GM19239 (cell line): ENCODE results near the gene TNIK.
"Not testable (repeated sequence)": the region's sequence is repeated elsewhere in the genome, so short reads cannot be mapped to it uniquely, and the experiment has no call there.

ENCODE experiments used
- DNase-seq: peaks from one replicate; pipeline ENCODE4 v3.0.0; 2011; ENCODE audit warnings: low spot score; ENCODE audit not compliant: insufficient read length
- FAIRE-seq: peaks from 2 replicates; lab custom pipeline; 2011; peaks lifted over from hg19 to GRCh38; lab: Jason Lieb, UNC

The TNIK gene

GRCh38 chr3:171393032-171393744 is 67.0 kb downstream of the TNIK start:
- FAIRE-seq (no peak), DNase-seq (no peak)

GRCh38 chr3:171391432-171391831 is 68.8 kb downstream of the TNIK start:
- FAIRE-seq (no peak), DNase-seq (no peak)

GRCh38 chr3:171390051-171390941 is 69.9 kb downstream of the TNIK start:
- FAIRE-seq = no peak
- no peak for DNase-seq

GRCh38 chr3:171389491-171389890 is 70.7 kb downstream of the TNIK start:
- DNase-seq (no peak), FAIRE-seq (peak; percentile 76)

GRCh38 chr3:171388527-171388926 is 71.7 kb downstream of the TNIK start:
- FAIRE-seq (peak; percentile 47), DNase-seq (no peak)

- DNase-seq (no peak), FAIRE-seq (no peak)
Observed at GRCh38 chr3:171387062-171387461, 73.1 kb downstream of the TNIK start.

GRCh38 chr3:171385086-171385485 is 75.1 kb downstream of the TNIK start:
- FAIRE-seq = no peak
- DNase-seq = no peak

- DNase-seq = no peak
- no peak for FAIRE-seq
Observed at GRCh38 chr3:171384101-171384891, 75.9 kb downstream of the TNIK start.

- FAIRE-seq (peak; percentile 51), DNase-seq (no peak)
Observed at GRCh38 chr3:171383206-171384018, 76.8 kb downstream of the TNIK start.

GRCh38 chr3:171382347-171382746 is 77.9 kb downstream of the TNIK start:
- DNase-seq, FAIRE-seq: not testable (repeated sequence)

GRCh38 chr3:171380711-171381425 is 79.3 kb downstream of the TNIK start:
- FAIRE-seq = no peak
- no peak for DNase-seq

- FAIRE-seq = no peak
Observed at GRCh38 chr3:171379961-171380483, 80.2 kb downstream of the TNIK start.

GRCh38 chr3:171379281-171379680 is 80.9 kb downstream of the TNIK start:
- FAIRE-seq = no peak
- DNase-seq = no peak

More at GRCh38 chr3:171379961-171380483, 80.2 kb downstream of the TNIK start:
- no peak for DNase-seq

GRCh38 chr3:171378586-171378985 is 81.6 kb downstream of the TNIK start:
- no peak for FAIRE-seq
- no peak for DNase-seq

GRCh38 chr3:171377859-171378258 is 82.3 kb downstream of the TNIK start:
- DNase-seq (no peak), FAIRE-seq (no peak)

- no peak for FAIRE-seq
Observed at GRCh38 chr3:171376596-171376947, 83.6 kb downstream of the TNIK start.

GRCh38 chr3:171375666-171376595 is 84.3 kb downstream of the TNIK start:
- FAIRE-seq (no peak), DNase-seq (no peak)

More at GRCh38 chr3:171376596-171376947, 83.6 kb downstream of the TNIK start:
- no peak for DNase-seq
